HepG2 (cell line): ENCODE results near the gene ESRRB. TPM values are rescaled to one million over a fixed set of nuclear protein-coding genes. Genes with fewer than 3 reads are reported as not detected.

Experiments
- ATAC-seq: fragments of 200-7000 bp; cut with Tn5 transposase; 3 replicates; pipeline ENCODE4 v1.9.1; 2020; ENCODE audit warnings: mild to moderate bottlenecking, moderate library complexity
- BruUV-seq: library from RNA; stranded (reverse); fragments of 400-500 nt; replicated peaks from 2 replicates; lab custom pipeline; 2021; lab: Mats Ljungman, UMichigan
- CTCF ChIA-PET: fragments of 300-600 bp; formaldehyde crosslinking; extraction: SDS; loops from one replicate; lab custom pipeline; 2021; ENCODE audit warnings: low total read pairs, inconsistent platforms, low intra/inter-chr PET ratio; lab: Yijun Ruan, JAX
- POLR2A ChIA-PET: fragments of 350-600 bp; sonication (Branson Sonifier 250); formaldehyde crosslinking; loops from one replicate; lab custom pipeline; 2020; ENCODE audit warnings: antibody characterized with exemption, inconsistent platforms; lab: Yijun Ruan, JAX
- DNase-seq: peaks from one replicate; pipeline ENCODE4 v3.0.0-alpha.2; 2015; ENCODE audit warnings: low spot score
- FAIRE-seq: peaks from 3 replicates; lab custom pipeline; 2011; peaks lifted over from hg19 to GRCh38; lab: Jason Lieb, UNC
- H2AFZ ChIP-seq: one replicate; pipeline ENCODE4 v1.6.1; 2011; ENCODE audit warnings: low read length, inconsistent platforms
- H3K27ac ChIP-seq: fragments of 300-600 bp; 3 replicates; pipeline ENCODE4 v1.8.0; 2011; ENCODE audit warnings: mixed run types, mild to moderate bottlenecking, mixed read lengths, low read length, inconsistent platforms; ENCODE audit not compliant: insufficient read depth; ENCODE audit errors: extremely low read length
- H3K27me3 ChIP-seq, 2 experiments: fragments of 200-600 bp in 1 of 2; 2 replicates in 1 of 2; 3 replicates in 1 of 2; pipeline versions ENCODE4 v1.6.0 to v1.8.0; 2011; ENCODE audit warnings: low read length in 2 of 2, mild to moderate bottlenecking in 2 of 2, moderate library complexity in 2 of 2, inconsistent platforms in 1 of 2; ENCODE audit not compliant: insufficient read depth in 2 of 2, control insufficient read depth in 1 of 2
- H3K36me3 ChIP-seq, 2 experiments: fragments of 200-600 bp in 1 of 2; replicated peaks in 1 of 2; 2 replicates in 1 of 2; 3 replicates in 1 of 2; pipeline versions ENCODE4 v1.5.1 to v1.8.0; 2011; ENCODE audit warnings: low read length in 2 of 2, inconsistent platforms in 1 of 2; ENCODE audit not compliant: insufficient read depth in 2 of 2, control insufficient read depth in 1 of 2
- H3K4me1 ChIP-seq: 2 replicates; pipeline ENCODE4 v1.5.1; 2012; ENCODE audit warnings: low read length, inconsistent platforms; ENCODE audit not compliant: insufficient read depth
- H3K4me2 ChIP-seq: 2 replicates; pipeline ENCODE4 v1.6.0; 2011; ENCODE audit warnings: low read depth, low read length, inconsistent platforms
- H3K4me3 ChIP-seq, 3 experiments: fragments of 200-600 bp in 1 of 3; sonication (generic), shearing (Covaris generic) in 1 of 3; replicated peaks in 1 of 3; 2 replicates each; pipeline ENCODE4 v1.5.1; 2011 to 2016; ENCODE audit warnings: low read length in 3 of 3, inconsistent platforms in 2 of 3, low read depth in 2 of 3, mild to moderate bottlenecking in 2 of 3, control low read depth in 1 of 3, mixed read lengths in 1 of 3; ENCODE audit not compliant: insufficient read depth in 1 of 3
- H3K79me2 ChIP-seq: one replicate; pipeline ENCODE4 v1.6.1; 2011; ENCODE audit warnings: low read length, inconsistent platforms; ENCODE audit not compliant: insufficient read depth
- H3K9ac ChIP-seq: 2 replicates; pipeline ENCODE4 v1.6.0; 2011; ENCODE audit warnings: mild to moderate bottlenecking, low read depth, low read length, inconsistent platforms; ENCODE audit not compliant: insufficient read depth
- H3K9me3 ChIP-seq: 2 replicates; pipeline ENCODE4 v1.5.1; 2012; ENCODE audit warnings: mild to moderate bottlenecking, low read length
- H4K20me1 ChIP-seq: 2 replicates; pipeline ENCODE4 v1.6.0; 2011; ENCODE audit warnings: inconsistent platforms, mild to moderate bottlenecking, low read length, moderate library complexity; ENCODE audit not compliant: insufficient read depth
- RORA ChIP-seq: sonication (generic); formaldehyde crosslinking; IDR thresholded peaks from 2 replicates; pipeline ENCODE4 v1.5.0; 2020; ENCODE audit warnings: mild to moderate bottlenecking, missing genetic modification reagents, moderate library complexity
- SRF ChIP-seq: IDR thresholded peaks from 2 replicates; pipeline ENCODE4 v1.6.1; 2011; ENCODE audit warnings: mild to moderate bottlenecking, low read depth, low read length, moderate library complexity
- ZNF331 ChIP-seq: sonication (generic); formaldehyde crosslinking; IDR thresholded peaks from 2 replicates; pipeline ENCODE4 v1.4.0; 2020; ENCODE audit warnings: missing genetic modification reagents
- WGBS: methylation state at CpG from one replicate; pipeline ENCODE4 v1.1.6; 2017; ENCODE audit warnings: low lambda C conversion rate; 5-methylcytosine and 5-hydroxymethylcytosine counted together
- in situ Hi-C: cut with HindIII; loops from 2 replicates; pipeline ENCODE4 v1.10.0; 2017; ENCODE audit warnings: low pct_unique_long_range_greater_than_20kb; ENCODE audit not compliant: extremely low pct_ligation_motif_present
- intact Hi-C: fragments of 100-400 bp; cut with micrococcal nuclease; formaldehyde crosslinking; loops from one replicate; pipeline ENCODE4 v1.10.0; 2022; ENCODE audit not compliant: unreplicated experiment
- polyA plus RNA-seq, 8 experiments: library from polyadenylated mRNA; depleted of rRNA in 3 of 8; stranded (reverse) in 7 of 8; unstranded in 1 of 8; fragments of >200 nt; fragmentation: Illumina TruSeq in 4 of 8; extraction: Trizol in 4 of 8; gene quantifications; 2 replicates each; pipeline versions ENCODE4 v1.2.1 to v1.2.3, GENCODE V29; 2011 to 2016; ENCODE audit warnings: low read depth in 4 of 8, missing spikeins in 1 of 8, mixed read lengths in 1 of 8; ENCODE audit not compliant: insufficient read depth in 1 of 8
- total RNA-seq, 5 experiments: library from RNA; depleted of rRNA; stranded (reverse); fragments of >200 nt; fragmentation: Illumina TruSeq; extraction: Trizol; gene quantifications; 2 replicates each; pipeline ENCODE4 v1.2.3, GENCODE V29; 2016; ENCODE audit warnings: low read depth in 1 of 5
- TF ChIP-seq, protein P1 (sequence below): sonication (generic); formaldehyde crosslinking; IDR thresholded peaks from 2 replicates; pipeline ENCODE4 v1.5.0; 2020; ENCODE audit warnings: mild to moderate bottlenecking, missing genetic modification reagents
- TF ChIP-seq, protein P2 (sequence below): sonication (generic); formaldehyde crosslinking; IDR thresholded peaks from 2 replicates; pipeline ENCODE4 v1.4.0; 2020; ENCODE audit warnings: missing genetic modification reagents

ESRRB gene
- total and polyA plus RNA-seq, 2 of the 13 experiments (the other 11 are each of a cell fraction or from before 2014, with no cell fraction given) = 0.04 to 0.33 TPM

DNA sequence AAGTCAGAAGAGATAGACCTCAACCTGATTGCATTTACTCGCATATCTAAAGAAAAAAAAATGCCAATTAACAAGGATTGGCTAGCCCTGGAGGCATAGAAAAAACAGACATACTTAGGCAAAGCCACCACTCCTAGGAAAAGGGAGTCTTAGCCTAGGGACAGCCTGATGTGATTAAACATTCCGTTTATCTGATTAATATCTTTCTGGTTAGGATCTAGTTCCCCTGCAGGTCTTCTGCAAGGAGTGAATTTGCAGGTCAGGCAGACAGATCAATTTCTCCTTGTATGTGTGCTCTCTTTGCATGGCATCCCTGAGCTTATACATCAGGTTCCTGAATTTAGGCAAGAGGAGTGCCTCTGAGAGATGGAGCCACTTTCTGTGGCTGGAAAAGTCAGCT lies 70.5 kb downstream of the ESRRB start:
- in situ Hi-C loops (no loop called here), intact Hi-C loops (no loop called here)
- no peaks in the 10 kb centered on the region for H3K36me3 ChIP-seq
- CTCF ChIA-PET = no interaction called here
- H3K79me2 ChIP-seq = no peaks in the 10 kb centered on the region
- no peaks in the 10 kb centered on the region for H3K9me3 ChIP-seq
- ATAC-seq (no peak), FAIRE-seq (no peak), DNase-seq (no peak)
- no peaks in the 10 kb centered on the region for H3K4me1 ChIP-seq
- POLR2A ChIA-PET = no interaction called here
- H3K4me2 ChIP-seq = no peak overlapping the region
- peaks cover 0 to 5% of the 10 kb centered on the region in 2 experiments; a peak in 2 of 5 replicates for H3K27me3 ChIP-seq
- no TSS peak for BruUV-seq
- H2AFZ ChIP-seq = no peak overlapping the region
- H3K9ac ChIP-seq = no peak overlapping the region
- no peak overlapping the region for H3K27ac ChIP-seq
- WGBS = 5% methylated on average over 2 of the region's 2 CpGs
- no peak for TF ChIP-seq RORA (CRISPR knock-in tag)
- TF ChIP-seq ZNF331 = no peak
- no peak for TF ChIP-seq SRF
- TF ChIP-seq, protein P1, sequence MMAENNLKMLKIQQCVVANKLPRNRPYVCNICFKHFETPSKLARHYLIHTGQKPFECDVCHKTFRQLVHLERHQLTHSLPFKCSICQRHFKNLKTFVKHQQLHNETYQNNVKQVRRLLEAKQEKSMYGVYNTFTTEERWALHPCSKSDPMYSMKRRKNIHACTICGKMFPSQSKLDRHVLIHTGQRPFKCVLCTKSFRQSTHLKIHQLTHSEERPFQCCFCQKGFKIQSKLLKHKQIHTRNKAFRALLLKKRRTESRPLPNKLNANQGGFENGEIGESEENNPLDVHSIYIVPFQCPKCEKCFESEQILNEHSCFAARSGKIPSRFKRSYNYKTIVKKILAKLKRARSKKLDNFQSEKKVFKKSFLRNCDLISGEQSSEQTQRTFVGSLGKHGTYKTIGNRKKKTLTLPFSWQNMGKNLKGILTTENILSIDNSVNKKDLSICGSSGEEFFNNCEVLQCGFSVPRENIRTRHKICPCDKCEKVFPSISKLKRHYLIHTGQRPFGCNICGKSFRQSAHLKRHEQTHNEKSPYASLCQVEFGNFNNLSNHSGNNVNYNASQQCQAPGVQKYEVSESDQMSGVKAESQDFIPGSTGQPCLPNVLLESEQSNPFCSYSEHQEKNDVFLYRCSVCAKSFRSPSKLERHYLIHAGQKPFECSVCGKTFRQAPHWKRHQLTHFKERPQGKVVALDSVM (CRISPR knock-in tag) = no peak
- TF ChIP-seq, protein P2, sequence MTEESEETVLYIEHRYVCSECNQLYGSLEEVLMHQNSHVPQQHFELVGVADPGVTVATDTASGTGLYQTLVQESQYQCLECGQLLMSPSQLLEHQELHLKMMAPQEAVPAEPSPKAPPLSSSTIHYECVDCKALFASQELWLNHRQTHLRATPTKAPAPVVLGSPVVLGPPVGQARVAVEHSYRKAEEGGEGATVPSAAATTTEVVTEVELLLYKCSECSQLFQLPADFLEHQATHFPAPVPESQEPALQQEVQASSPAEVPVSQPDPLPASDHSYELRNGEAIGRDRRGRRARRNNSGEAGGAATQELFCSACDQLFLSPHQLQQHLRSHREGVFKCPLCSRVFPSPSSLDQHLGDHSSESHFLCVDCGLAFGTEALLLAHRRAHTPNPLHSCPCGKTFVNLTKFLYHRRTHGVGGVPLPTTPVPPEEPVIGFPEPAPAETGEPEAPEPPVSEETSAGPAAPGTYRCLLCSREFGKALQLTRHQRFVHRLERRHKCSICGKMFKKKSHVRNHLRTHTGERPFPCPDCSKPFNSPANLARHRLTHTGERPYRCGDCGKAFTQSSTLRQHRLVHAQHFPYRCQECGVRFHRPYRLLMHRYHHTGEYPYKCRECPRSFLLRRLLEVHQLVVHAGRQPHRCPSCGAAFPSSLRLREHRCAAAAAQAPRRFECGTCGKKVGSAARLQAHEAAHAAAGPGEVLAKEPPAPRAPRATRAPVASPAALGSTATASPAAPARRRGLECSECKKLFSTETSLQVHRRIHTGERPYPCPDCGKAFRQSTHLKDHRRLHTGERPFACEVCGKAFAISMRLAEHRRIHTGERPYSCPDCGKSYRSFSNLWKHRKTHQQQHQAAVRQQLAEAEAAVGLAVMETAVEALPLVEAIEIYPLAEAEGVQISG (CRISPR knock-in tag) = no peak
- no peaks in the 10 kb centered on the region for H4K20me1 ChIP-seq
- H3K4me3 ChIP-seq = no peak overlapping the region
